NT2/D1 (cell line): ENCODE data around the gene SLIT1.

Experiments used
- YY1 ChIP-seq: IDR thresholded peaks from 2 replicates; pipeline ENCODE4 v1.6.1; 2011; ENCODE audit not compliant: insufficient read length, insufficient read depth
- ZNF274 ChIP-seq: IDR thresholded peaks from 2 replicates; pipeline ENCODE4 v1.6.1; 2011; ENCODE audit warnings: mild to moderate bottlenecking, low read depth, low read length

DNA sequence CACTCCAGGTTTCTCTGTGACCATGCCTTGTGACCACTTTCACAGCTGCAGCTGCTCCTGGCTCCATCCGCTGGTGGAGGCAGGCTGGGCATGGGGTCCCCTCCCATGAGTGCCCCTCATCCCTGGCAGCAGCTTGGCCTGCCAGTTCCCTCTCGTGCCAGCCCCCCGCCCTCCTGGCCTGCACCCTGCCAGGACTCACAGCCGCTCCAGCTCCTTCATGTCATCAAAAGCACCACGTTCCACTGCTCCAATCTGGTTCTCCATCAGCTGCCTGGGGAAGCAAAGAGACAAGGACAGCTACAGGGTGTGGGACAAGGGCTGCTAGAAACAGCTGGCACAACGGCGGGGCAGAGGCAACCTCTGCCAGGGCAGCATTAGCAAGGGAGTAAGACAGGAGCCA, 22.6 kb downstream of the SLIT1 start:
- TF ChIP-seq YY1 (no peak), ZNF274 (no peak)
